ENCODE measurements around the gene ZFAND6.

- TF ChIP-seq CTCF (conservative IDR thresholded peaks at IDR 0.05; ENCODE audit: low read depth, low read length): no peak
- no peak for TF ChIP-seq EZH2 (IDR thresholded peaks at IDR 0.05; ENCODE audit: borderline replicate concordance, low read depth, low read length, poor library complexity, severe bottlenecking)
Measured at GRCh38 chr15:80107204-80107603, 47.7 kb downstream of the ZFAND6 start.

All from A673 (cell line).